GM12874 (cell line): Measurements from ENCODE around the gene ECSIT.
A peak's percentile ranks its signal among the peaks of the same experiment; 100 is the strongest.

Experiments
- TF ChIP-seq, protein P1 (sequence below): IDR thresholded peaks from 2 replicates; pipeline ENCODE4 v1.5.1; 2011; ENCODE audit warnings: low read depth, mild to moderate bottlenecking, control low read depth, low read length, moderate library complexity; ENCODE audit not compliant: insufficient read depth

Gene ECSIT

DNA sequence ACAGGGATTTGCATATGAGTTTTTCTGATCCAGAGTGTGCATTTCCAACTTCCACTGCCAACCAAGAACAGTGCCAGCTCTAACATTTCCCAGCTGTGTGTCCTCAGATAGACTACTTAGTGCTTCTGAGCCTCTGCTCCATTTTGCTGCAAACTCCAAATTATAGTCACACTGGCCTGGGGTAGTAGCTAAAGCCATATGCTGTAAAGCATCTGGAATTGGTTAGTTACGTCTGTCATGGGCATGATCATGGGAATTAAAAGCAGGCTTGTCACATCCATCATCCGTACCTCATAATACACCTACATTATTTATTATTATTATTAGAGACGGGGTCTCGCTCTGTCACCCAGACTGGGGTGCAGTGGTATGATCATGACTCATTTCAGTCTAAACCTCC is 55.2 kb downstream of the ECSIT start:
- TF ChIP-seq, protein P1, sequence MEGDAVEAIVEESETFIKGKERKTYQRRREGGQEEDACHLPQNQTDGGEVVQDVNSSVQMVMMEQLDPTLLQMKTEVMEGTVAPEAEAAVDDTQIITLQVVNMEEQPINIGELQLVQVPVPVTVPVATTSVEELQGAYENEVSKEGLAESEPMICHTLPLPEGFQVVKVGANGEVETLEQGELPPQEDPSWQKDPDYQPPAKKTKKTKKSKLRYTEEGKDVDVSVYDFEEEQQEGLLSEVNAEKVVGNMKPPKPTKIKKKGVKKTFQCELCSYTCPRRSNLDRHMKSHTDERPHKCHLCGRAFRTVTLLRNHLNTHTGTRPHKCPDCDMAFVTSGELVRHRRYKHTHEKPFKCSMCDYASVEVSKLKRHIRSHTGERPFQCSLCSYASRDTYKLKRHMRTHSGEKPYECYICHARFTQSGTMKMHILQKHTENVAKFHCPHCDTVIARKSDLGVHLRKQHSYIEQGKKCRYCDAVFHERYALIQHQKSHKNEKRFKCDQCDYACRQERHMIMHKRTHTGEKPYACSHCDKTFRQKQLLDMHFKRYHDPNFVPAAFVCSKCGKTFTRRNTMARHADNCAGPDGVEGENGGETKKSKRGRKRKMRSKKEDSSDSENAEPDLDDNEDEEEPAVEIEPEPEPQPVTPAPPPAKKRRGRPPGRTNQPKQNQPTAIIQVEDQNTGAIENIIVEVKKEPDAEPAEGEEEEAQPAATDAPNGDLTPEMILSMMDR: no peak

DNA sequence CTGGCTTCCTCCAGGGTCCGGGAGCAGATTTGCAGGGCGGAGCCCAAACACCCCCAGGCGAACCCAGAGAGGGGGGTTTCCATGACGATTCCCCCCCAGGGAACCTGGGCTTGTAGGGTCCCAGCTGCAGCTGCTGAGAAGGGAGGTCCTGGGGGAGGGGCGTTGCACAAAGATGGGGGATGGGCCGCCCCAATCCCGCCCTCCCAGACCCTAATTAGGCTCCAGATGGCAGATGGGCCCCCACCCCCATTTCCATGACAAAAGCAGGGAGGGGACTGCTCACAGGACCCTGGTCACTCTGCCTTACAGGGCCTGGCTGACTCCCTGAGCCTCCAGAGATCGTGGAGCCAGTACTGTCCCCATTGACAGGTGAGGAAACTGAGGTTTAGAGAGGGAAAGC is 63.3 kb downstream of the ECSIT start:
- TF ChIP-seq, protein P1: no peak

DNA sequence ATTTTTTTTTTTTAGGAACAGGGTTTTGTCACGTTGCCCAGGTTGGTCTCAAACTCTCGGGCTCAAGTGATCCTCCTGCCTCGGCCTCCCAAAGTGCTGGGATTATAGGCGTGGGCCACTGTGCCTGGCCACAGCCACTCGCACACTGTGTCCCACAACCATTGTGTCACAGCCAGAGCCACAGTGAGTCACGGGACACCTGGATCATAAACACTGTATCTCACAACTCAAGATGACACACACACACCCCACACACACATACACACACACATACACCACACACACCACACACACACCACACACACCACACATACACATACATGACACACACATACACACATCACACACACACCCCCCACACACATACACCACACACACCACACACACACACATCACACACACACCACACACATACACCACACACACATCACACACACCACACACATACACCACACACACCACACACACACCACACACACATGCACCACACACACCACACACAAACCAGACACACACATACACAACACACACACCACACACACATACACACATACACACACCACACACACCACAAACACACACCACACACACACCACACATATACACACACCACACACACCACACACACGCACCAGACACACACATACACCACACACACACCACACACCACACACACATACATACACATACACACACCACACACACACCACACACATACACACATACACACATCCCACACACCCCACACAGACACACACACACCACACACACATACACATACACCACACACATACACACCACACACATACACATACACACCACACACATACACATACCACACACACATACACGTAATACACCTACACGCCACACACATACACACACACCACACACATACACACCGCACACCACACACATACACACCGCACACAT is 64.3 kb downstream of the ECSIT start:
- TF ChIP-seq, protein P1: no peak

DNA sequence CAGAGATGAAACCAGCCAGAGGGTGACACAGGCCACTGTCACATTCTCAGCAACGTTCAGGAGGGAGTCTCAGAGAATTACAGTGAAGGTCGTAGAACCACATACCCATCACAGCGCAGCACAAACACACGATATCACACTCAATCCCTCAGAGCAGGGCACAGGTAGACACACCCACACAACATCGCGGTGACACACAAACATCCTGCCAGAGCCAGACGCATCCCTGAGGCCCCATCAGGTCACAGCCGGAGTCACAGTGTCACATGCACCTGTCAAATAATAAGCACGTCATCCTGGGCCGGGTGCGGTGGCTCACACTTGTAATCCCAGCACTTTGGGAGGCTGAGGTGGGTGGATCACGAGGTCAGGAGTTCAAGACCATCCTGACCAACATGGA is 65.5 kb downstream of the ECSIT start:
- TF ChIP-seq, protein P1: no peak

DNA sequence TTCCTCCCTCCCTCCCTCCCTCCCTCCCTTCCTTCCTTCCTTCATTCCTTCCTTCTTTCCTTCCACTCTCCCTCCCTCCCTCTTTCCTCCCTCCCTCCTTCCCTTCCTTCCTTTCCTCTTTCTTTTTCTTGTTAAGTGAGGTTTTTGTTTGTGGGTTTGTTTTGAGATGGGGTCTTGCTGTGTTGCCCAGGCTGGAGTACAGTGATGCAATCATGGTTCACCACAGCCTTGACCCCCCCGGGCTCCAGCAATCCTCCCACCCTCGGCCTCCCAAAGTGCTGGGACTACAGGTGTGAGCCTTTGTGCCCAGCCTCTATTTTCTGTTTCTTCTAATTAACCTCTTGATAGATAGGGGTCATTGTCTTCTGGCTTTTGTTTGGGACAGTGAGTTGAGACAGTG is 67.5 kb downstream of the ECSIT start:
- TF ChIP-seq, protein P1: no peak

DNA sequence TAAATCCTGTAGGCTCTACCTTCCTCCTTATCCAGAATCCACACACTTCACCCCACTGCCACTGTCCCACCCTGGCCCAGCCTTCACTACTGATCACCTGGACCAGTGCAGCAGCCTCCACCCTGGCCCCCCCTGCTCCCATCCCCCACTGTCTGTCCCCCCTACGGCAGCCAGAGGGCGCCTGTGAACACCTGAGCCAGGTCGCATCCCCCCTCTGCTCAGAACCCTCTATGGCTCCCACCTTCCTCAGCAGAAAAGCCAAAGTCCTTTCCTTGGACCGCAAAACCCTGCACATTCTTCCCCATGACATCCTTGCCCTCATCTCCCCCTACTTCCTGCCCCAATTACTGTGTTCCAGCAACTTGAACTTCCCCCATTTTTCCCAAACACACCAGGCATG is 68.7 kb downstream of the ECSIT start:
- TF ChIP-seq, protein P1: peak; percentile 54

DNA sequence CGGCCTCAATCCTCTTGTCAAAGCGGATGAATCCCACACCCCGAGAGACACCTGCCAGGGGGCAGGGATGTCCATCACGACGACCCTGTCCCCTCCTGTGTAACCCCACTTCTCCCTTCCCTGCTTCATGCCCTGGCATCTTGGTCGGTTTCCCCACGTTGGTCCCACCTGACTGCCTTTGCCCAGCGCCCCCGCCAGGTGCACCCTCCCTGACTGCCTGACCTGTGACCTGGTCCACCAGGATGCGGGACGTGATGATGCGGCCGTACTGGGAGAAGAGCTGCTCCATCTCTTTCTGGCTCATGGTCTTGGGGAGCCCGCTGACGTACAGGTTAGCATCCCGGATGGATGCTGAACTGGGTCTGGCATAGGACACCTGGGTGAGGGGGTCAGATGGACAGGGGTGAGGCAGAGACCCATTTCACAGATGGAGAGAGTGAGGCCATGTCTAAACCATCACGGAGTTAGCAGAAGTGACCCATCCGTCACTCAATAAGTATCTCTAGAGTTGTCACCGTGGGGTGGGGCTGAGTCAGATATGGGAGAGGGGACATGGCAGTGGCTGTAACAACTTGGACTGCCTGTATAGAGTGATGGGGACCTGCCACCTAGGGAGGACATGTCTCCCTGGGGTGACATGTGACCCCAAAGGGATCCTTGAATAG is 70.6 kb downstream of the ECSIT start:
- TF ChIP-seq, protein P1: no peak
